DND-41 (cell line): ENCODE measurements around the gene ERBB4.

ENCODE experiments used
- ATAC-seq: fragments of 200-7000 bp; cut with Tn5 transposase; 3 replicates; pipeline ENCODE4 v1.9.1; 2021; ENCODE audit warnings: low read depth; ENCODE audit not compliant: insufficient read depth
- DNase-seq: peaks from one replicate; pipeline ENCODE4 v3.0.0-alpha.2; 2020
- H2AFZ ChIP-seq: 2 replicates; pipeline ENCODE4 v1.6.0; 2012; ENCODE audit warnings: low read depth, low read length
- H3K27ac ChIP-seq: 2 replicates; pipeline ENCODE4 v1.5.1; 2012; ENCODE audit warnings: low read length, inconsistent platforms
- H3K27me3 ChIP-seq: fragments of 200-600 bp; sonication (generic); 2 replicates; pipeline ENCODE4 v1.6.0; 2012; ENCODE audit warnings: low read length, mild to moderate bottlenecking, inconsistent platforms; ENCODE audit not compliant: insufficient read depth, poor library complexity
- H3K36me3 ChIP-seq: 2 replicates; pipeline ENCODE4 v1.5.1; 2012; ENCODE audit warnings: low read length, inconsistent platforms; ENCODE audit not compliant: insufficient read depth
- H3K4me1 ChIP-seq: 2 replicates; pipeline ENCODE4 v1.5.1; 2012; ENCODE audit warnings: mild to moderate bottlenecking, low read length; ENCODE audit not compliant: insufficient read depth
- H3K4me2 ChIP-seq: 2 replicates; pipeline ENCODE4 v1.6.0; 2012; ENCODE audit warnings: mild to moderate bottlenecking, moderate library complexity, low read length, inconsistent platforms; ENCODE audit not compliant: insufficient read depth
- H3K4me3 ChIP-seq, 2 experiments: fragments of 200-600 bp in 1 of 2; shearing (Covaris generic) in 1 of 2; 2 replicates each; pipeline ENCODE4 v1.5.1; 2012 to 2016; ENCODE audit warnings: inconsistent platforms in 2 of 2, low read length in 2 of 2, mild to moderate bottlenecking in 2 of 2, low read depth in 1 of 2, moderate library complexity in 1 of 2
- H3K79me2 ChIP-seq: 2 replicates; pipeline ENCODE4 v1.6.0; 2012; ENCODE audit warnings: low read length, inconsistent platforms; ENCODE audit not compliant: insufficient read depth
- H3K9ac ChIP-seq: 2 replicates; pipeline ENCODE4 v1.6.0; 2012; ENCODE audit warnings: low read depth, mild to moderate bottlenecking, inconsistent platforms, low read length, moderate library complexity
- H3K9me3 ChIP-seq: 2 replicates; pipeline ENCODE4 v1.5.1; 2012; ENCODE audit warnings: low read length, moderate library complexity, mild to moderate bottlenecking, inconsistent platforms; ENCODE audit not compliant: insufficient read depth, severe bottlenecking
- H4K20me1 ChIP-seq: 2 replicates; pipeline ENCODE4 v1.6.0; 2012; ENCODE audit warnings: low read length; ENCODE audit not compliant: insufficient read depth
- CTCF ChIP-seq: IDR thresholded peaks from 2 replicates; pipeline ENCODE4 v1.5.1; 2012; ENCODE audit warnings: borderline replicate concordance, low read length, moderate library complexity, mild to moderate bottlenecking; ENCODE audit not compliant: poor library complexity, severe bottlenecking; ENCODE audit errors: extremely low read depth
- EZH2 ChIP-seq: IDR thresholded peaks from 3 replicates; pipeline ENCODE4 v1.6.1; 2012; ENCODE audit warnings: borderline replicate concordance, low read depth, mild to moderate bottlenecking, moderate library complexity, low read length, inconsistent platforms; ENCODE audit not compliant: severe bottlenecking

The ERBB4 gene

GRCh38 chr2:211854832-211855231, 683.8 kb downstream of the ERBB4 start:
- Histone ChIP-seq H3K36me3 (no peaks in the 10 kb centered on the region), H2AFZ (no peak overlapping the region), H4K20me1 (no peaks in the 10 kb centered on the region), H3K9me3 (no peaks in the 10 kb centered on the region), H3K4me3 (no peak overlapping the region), H3K79me2 (no peaks in the 10 kb centered on the region), H3K27ac (no peak overlapping the region), H3K27me3 (no peaks in the 10 kb centered on the region), H3K4me2 (no peak overlapping the region), H3K9ac (no peak overlapping the region), H3K4me1 (no peaks in the 10 kb centered on the region)
- DNase-seq (no peak), ATAC-seq (no peak)
- peak; percentile 5 for TF ChIP-seq CTCF
- TF ChIP-seq EZH2 = no peak

- no peaks in the 10 kb centered on the region for H3K9me3 ChIP-seq
- H3K9ac ChIP-seq = no peak overlapping the region
- ATAC-seq = no peak; the same call in 2 of the 3 replicates
- no peak overlapping the region for H3K4me3 ChIP-seq
- no peaks in the 10 kb centered on the region for H3K4me1 ChIP-seq
- no peaks in the 10 kb centered on the region for H3K79me2 ChIP-seq
- H3K36me3 ChIP-seq = no peaks in the 10 kb centered on the region
- H4K20me1 ChIP-seq = no peaks in the 10 kb centered on the region
- H2AFZ ChIP-seq = no peak overlapping the region
- no peak overlapping the region for H3K4me2 ChIP-seq
- H3K27ac ChIP-seq = no peak overlapping the region
- no peak for DNase-seq
- TF ChIP-seq EZH2 = no peak
- no peak for TF ChIP-seq CTCF
- H3K27me3 ChIP-seq = no peaks in the 10 kb centered on the region
These were observed 691.9 kb downstream of the ERBB4 start for GRCh38 chr2:211846714-211847113.

GRCh38 chr2:211846036-211846400, 692.6 kb downstream of the ERBB4 start:
- DNase-seq (no peak), ATAC-seq (no peak)
- H3K9ac ChIP-seq = no peak overlapping the region
- H3K79me2 ChIP-seq = no peaks in the 10 kb centered on the region
- no peaks in the 10 kb centered on the region for H3K27me3 ChIP-seq
- no peak overlapping the region for H3K4me3 ChIP-seq
- H4K20me1 ChIP-seq = no peaks in the 10 kb centered on the region
- TF ChIP-seq EZH2 (no peak), CTCF (no peak)
- no peak overlapping the region for H2AFZ ChIP-seq
- no peaks in the 10 kb centered on the region for H3K4me1 ChIP-seq
- H3K27ac ChIP-seq = no peak overlapping the region
- H3K4me2 ChIP-seq = no peak overlapping the region
- H3K9me3 ChIP-seq = no peaks in the 10 kb centered on the region
- no peaks in the 10 kb centered on the region for H3K36me3 ChIP-seq
